IMR-90 (cell line): ENCODE measurements around the gene RNU2-1. TPM values are rescaled to one million over a fixed set of nuclear protein-coding genes. Genes with fewer than 3 reads are reported as not detected.

Experiments used
- microRNA-seq, 2 experiments: library from miRNA; stranded (forward) in 1 of 2; unstranded in 1 of 2; fragments of 10-50 nt in 1 of 2; fragments of <30 nt in 1 of 2; gene quantifications in 1 of 2; microRNA quantifications in 1 of 2; one replicate each; pipeline versions ENCODE3 to v1.1.0; 2013 to 2020; ENCODE audit not compliant: insufficient read depth in 1 of 2, insufficient read length in 1 of 2, unreplicated experiment in 1 of 2
- polyA plus RNA-seq, 3 experiments: library from polyadenylated mRNA; depleted of rRNA; stranded (reverse); fragments of >200 nt; gene quantifications; 2 replicates each; pipeline ENCODE4 v1.2.3, GENCODE V29; 2012; ENCODE audit warnings: low replicate concordance in 1 of 3
- small RNA-seq, 5 experiments: library from RNA; depleted of rRNA; stranded (forward); fragments of <200 nt; gene quantifications; one replicate each; pipeline ENCODE3, GENCODE V24; 2012
- total RNA-seq: library from RNA; depleted of rRNA; stranded (reverse); fragments of >200 nt; gene quantifications from 2 replicates; pipeline ENCODE4 v1.2.3, GENCODE V29; 2012; rRNA removed

The RNU2-1 gene
- total and polyA plus RNA-seq, 2 of the 4 experiments (the other 2 are of a cell fraction): not detected

Small RNAs within 50 kb of the gene (microRNA-seq; reads per million reads assigned to microRNA genes)
- gene RF00004 (ENCODE audit: insufficient read depth, insufficient read length): not detected
- not detected for gene RNU2-1 (ENCODE audit: insufficient read depth, insufficient read length)

Small RNAs within 50 kb of the gene (small RNA-seq; reads per million reads assigned to genes)
- gene RF00004 (0 to 0.04 (median 0) reads per million in 5 experiments), gene RNU2-1 (0 reads per million in 5 experiments)

Other genes starting within 250 kb of the RNU2-1 start
- gene RPL27, start 235.6 kb downstream of the RNU2-1 start, total RNA-seq: 1,595 and 1,663 TPM in 2 replicates
- 2,806 and 4,622 TPM in 2 replicates for gene RPL27, start 235.6 kb downstream of the RNU2-1 start, polyA plus RNA-seq (2012; rRNA removed)
- gene IFI35, start 227.2 kb downstream of the RNU2-1 start, total RNA-seq: 13.1 and 17.0 TPM in 2 replicates
- 15.0 and 15.8 TPM in 2 replicates for gene IFI35, start 227.2 kb downstream of the RNU2-1 start, polyA plus RNA-seq (2012; rRNA removed)
- gene VAT1, start 211.6 kb downstream of the RNU2-1 start, total RNA-seq: 81.1 and 101 TPM in 2 replicates
- gene VAT1, start 211.6 kb downstream of the RNU2-1 start, polyA plus RNA-seq (2012; rRNA removed): 97.3 and 108 TPM in 2 replicates
- 1.1 TPM in 2 replicates for gene RND2, start 208.7 kb downstream of the RNU2-1 start, total RNA-seq
- gene RND2, start 208.7 kb downstream of the RNU2-1 start, polyA plus RNA-seq (2012; rRNA removed): 1.8 and 1.9 TPM in 2 replicates
- 17.7 and 20.0 TPM in 2 replicates for gene BRCA1, start 108.6 kb downstream of the RNU2-1 start, total RNA-seq
- gene BRCA1, start 108.6 kb downstream of the RNU2-1 start, polyA plus RNA-seq (2012; rRNA removed): 8.3 and 9.5 TPM in 2 replicates
- gene NBR1, start 62.8 kb downstream of the RNU2-1 start, total RNA-seq: 105 and 132 TPM in 2 replicates
- 47.7 and 52.4 TPM in 2 replicates for gene NBR1, start 62.8 kb downstream of the RNU2-1 start, polyA plus RNA-seq (2012; rRNA removed)
- 1.4 and 2.2 TPM in 2 replicates for gene TMEM106A, start 22.1 kb downstream of the RNU2-1 start, total RNA-seq
- gene TMEM106A, start 22.1 kb downstream of the RNU2-1 start, polyA plus RNA-seq (2012; rRNA removed): 7.4 and 7.5 TPM in 2 replicates
- not detected in 2 replicates for gene CCDC200, start 5.4 kb downstream of the RNU2-1 start, total RNA-seq
- gene CCDC200, start 5.4 kb downstream of the RNU2-1 start, polyA plus RNA-seq (2012; rRNA removed): not detected in 2 replicates
- 12.5 and 12.8 TPM in 2 replicates for gene ARL4D, start 165.0 kb upstream of the RNU2-1 start, total RNA-seq
- 25.5 and 30.7 TPM in 2 replicates for gene ARL4D, start 165.0 kb upstream of the RNU2-1 start, polyA plus RNA-seq (2012; rRNA removed)
- gene DHX8, start 250.0 kb upstream of the RNU2-1 start, total RNA-seq: 50.0 TPM in 2 replicates
- gene DHX8, start 250.0 kb upstream of the RNU2-1 start, polyA plus RNA-seq (2012; rRNA removed): 21.8 and 22.6 TPM in 2 replicates